ENCODE data around the gene DBNL. TPM values are rescaled to one million over a fixed set of nuclear protein-coding genes. Genes with fewer than 3 reads are reported as not detected.
A peak's percentile ranks its signal among the peaks of the same experiment; 100 is the strongest.

Gene DBNL
- total RNA-seq, 1 donor from 2014 or later, result 85.0 TPM

DNA sequence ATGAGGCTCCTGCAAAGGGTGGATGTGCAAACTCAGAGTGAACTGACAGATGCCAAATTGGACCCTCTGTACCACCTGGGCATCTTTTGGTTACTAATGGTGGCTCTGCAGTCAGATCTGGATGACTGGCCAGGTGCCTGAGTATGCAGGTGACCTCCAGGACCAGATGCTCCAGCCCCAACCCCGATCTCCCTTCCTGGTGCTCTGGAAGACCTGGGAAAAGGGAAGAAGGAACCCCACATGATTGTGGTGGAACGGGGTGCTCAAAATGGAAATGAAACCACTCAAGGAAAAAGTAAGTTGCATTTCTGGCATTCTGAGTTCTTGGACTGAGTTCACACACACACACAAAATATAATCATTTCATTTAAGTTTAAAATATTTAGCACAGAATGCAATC, 49.9 kb downstream of the DBNL start:
- H3K4me3 ChIP-seq (ENCODE audit: insufficient read depth, low read depth, low read length), result no peak overlapping the region
- no peak overlapping the region for H3K4me2 ChIP-seq (ENCODE audit: low read length)
- Mint-ChIP-seq H3K4me3 (ENCODE audit: unreplicated experiment) (peak overlapping the region; percentile 21), H3K9me3 (ENCODE audit: unreplicated experiment) (peaks cover 3% of the 10 kb centered on the region), H3K4me1 (ENCODE audit: low read depth, unreplicated experiment) (peaks cover 7% of the 10 kb centered on the region), H3K36me3 (ENCODE audit: low read depth, unreplicated experiment) (no peaks in the 10 kb centered on the region), H3K27me3 (ENCODE audit: low read depth, unreplicated experiment) (no peaks in the 10 kb centered on the region), H3K27ac (ENCODE audit: unreplicated experiment) (no peak overlapping the region)
- no peak for DNase-seq (ENCODE audit: low read depth)
- no peaks in the 10 kb centered on the region for H3K36me3 ChIP-seq (ENCODE audit: insufficient read depth, low read length)
- FAIRE-seq, result no peak
- no peak overlapping the region for H3K27ac ChIP-seq (ENCODE audit: low read depth, low read length)
- H3K9ac ChIP-seq (ENCODE audit: low read length), result no peak overlapping the region
- H3K9me3 ChIP-seq (ENCODE audit: insufficient read depth, low read depth, low read length), result no peaks in the 10 kb centered on the region
- TF ChIP-seq, protein P1, sequence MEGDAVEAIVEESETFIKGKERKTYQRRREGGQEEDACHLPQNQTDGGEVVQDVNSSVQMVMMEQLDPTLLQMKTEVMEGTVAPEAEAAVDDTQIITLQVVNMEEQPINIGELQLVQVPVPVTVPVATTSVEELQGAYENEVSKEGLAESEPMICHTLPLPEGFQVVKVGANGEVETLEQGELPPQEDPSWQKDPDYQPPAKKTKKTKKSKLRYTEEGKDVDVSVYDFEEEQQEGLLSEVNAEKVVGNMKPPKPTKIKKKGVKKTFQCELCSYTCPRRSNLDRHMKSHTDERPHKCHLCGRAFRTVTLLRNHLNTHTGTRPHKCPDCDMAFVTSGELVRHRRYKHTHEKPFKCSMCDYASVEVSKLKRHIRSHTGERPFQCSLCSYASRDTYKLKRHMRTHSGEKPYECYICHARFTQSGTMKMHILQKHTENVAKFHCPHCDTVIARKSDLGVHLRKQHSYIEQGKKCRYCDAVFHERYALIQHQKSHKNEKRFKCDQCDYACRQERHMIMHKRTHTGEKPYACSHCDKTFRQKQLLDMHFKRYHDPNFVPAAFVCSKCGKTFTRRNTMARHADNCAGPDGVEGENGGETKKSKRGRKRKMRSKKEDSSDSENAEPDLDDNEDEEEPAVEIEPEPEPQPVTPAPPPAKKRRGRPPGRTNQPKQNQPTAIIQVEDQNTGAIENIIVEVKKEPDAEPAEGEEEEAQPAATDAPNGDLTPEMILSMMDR (IDR thresholded peaks at IDR 0.05; ENCODE audit: insufficient read depth, low read depth, low read length), result no peak
- no peak for TF ChIP-seq EZH2 (IDR thresholded peaks at IDR 0.05; ENCODE audit: insufficient read depth, low read length)
- H3K4me1 ChIP-seq (ENCODE audit: insufficient read depth, low read length), result peaks cover 2% of the 10 kb centered on the region
- H3K27me3 ChIP-seq (ENCODE audit: insufficient read depth, low read length), result no peaks in the 10 kb centered on the region
- no peak overlapping the region for H2AFZ ChIP-seq (ENCODE audit: low read depth, low read length)
- no peaks in the 10 kb centered on the region for H4K20me1 ChIP-seq (ENCODE audit: insufficient read depth, low read length)
- no peaks in the 10 kb centered on the region for H3K79me2 ChIP-seq (ENCODE audit: insufficient read depth, low read length)

DNA sequence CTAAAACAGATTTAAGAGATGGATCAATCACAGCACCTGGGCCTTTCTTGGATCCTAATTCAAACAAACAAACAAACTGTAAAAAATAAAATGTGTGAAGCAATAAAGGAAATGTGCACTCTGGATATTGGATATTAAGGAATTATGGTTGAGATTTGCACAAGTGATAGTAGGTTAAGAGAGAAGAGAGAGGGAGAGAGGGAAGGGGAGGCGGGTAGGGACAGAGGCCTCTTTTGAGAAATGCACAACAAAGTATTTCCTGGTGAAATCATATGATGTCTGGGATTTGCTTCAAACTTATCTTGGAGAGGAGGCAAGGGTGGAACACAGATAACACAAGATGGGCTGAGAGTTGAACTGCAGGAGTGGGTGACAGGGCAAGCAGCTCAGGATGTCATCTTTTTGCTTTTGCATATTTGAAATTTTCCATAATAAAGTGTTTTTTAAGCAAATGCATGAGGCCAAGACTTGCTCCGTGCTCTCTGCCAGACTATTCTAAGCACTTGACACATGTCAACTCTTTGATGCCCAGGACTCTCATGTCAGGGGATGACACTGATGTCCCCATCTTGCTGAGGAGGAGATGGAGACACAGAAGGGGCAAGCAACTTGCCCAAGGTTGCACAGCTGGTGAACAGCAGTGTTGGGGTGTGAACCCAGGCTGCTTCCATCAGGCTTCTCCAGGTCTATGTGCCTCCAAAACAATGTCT, 50.5 kb downstream of the DBNL start:
- H3K27ac ChIP-seq (ENCODE audit: low read depth, low read length), result no peak overlapping the region
- no peak for FAIRE-seq
- no peaks in the 10 kb centered on the region for H3K36me3 ChIP-seq (ENCODE audit: insufficient read depth, low read length)
- Mint-ChIP-seq H3K27me3 (ENCODE audit: low read depth, unreplicated experiment) (no peaks in the 10 kb centered on the region), H3K9me3 (ENCODE audit: unreplicated experiment) (peaks cover 3% of the 10 kb centered on the region), H3K4me3 (ENCODE audit: unreplicated experiment) (peak overlapping the region; percentile 21), H3K36me3 (ENCODE audit: low read depth, unreplicated experiment) (no peaks in the 10 kb centered on the region), H3K27ac (ENCODE audit: unreplicated experiment) (no peak overlapping the region), H3K4me1 (ENCODE audit: low read depth, unreplicated experiment) (peaks cover 10% of the 10 kb centered on the region)
- no peak overlapping the region for H3K9ac ChIP-seq (ENCODE audit: low read length)
- H2AFZ ChIP-seq (ENCODE audit: low read depth, low read length), result no peak overlapping the region
- no peak overlapping the region for H3K4me3 ChIP-seq (ENCODE audit: insufficient read depth, low read depth, low read length)
- H4K20me1 ChIP-seq (ENCODE audit: insufficient read depth, low read length), result no peaks in the 10 kb centered on the region
- no peak for TF ChIP-seq EZH2 (IDR thresholded peaks at IDR 0.05; ENCODE audit: insufficient read depth, low read length)
- TF ChIP-seq, protein P1 (IDR thresholded peaks at IDR 0.05; ENCODE audit: insufficient read depth, low read depth, low read length), result no peak
- no peaks in the 10 kb centered on the region for H3K4me1 ChIP-seq (ENCODE audit: insufficient read depth, low read length)
- no peaks in the 10 kb centered on the region for H3K79me2 ChIP-seq (ENCODE audit: insufficient read depth, low read length)
- no peaks in the 10 kb centered on the region for H3K9me3 ChIP-seq (ENCODE audit: insufficient read depth, low read depth, low read length)
- no peaks in the 10 kb centered on the region for H3K27me3 ChIP-seq (ENCODE audit: insufficient read depth, low read length)
- no peak overlapping the region for H3K4me2 ChIP-seq (ENCODE audit: low read length)
- DNase-seq (ENCODE audit: low read depth), result no peak

DNA sequence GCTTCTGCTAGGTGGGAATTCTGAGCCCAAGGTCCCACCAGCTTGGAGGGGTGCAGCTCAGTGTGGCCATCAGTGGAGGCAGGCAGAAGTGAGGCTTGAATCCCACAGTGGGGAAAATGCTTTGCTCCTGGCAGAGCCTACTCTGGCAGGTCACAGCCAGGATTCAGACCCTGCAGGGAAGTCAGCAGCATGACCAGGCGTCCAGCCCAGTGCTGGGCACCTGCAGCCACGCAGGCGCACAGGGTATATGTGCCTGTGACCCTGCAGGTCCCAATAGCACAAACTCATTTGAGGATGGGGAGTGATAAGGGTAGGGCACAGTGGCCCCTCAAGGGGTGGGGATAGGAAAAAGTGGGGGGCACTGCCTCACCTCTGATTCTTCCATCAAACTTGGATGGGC, 51.3 kb downstream of the DBNL start:
- H3K4me1 Mint-ChIP-seq (ENCODE audit: low read depth, unreplicated experiment), result peaks cover 16% of the 10 kb centered on the region

More for the DNA sequence above, 51.3 kb downstream of the DBNL start:
- no peak overlapping the region for H3K27ac ChIP-seq (ENCODE audit: low read depth, low read length)
- no peaks in the 10 kb centered on the region for H3K79me2 ChIP-seq (ENCODE audit: insufficient read depth, low read length)
- H3K27me3 ChIP-seq (ENCODE audit: insufficient read depth, low read length), result no peaks in the 10 kb centered on the region
- Mint-ChIP-seq H3K27me3 (ENCODE audit: low read depth, unreplicated experiment) (no peaks in the 10 kb centered on the region), H3K27ac (ENCODE audit: unreplicated experiment) (no peak overlapping the region), H3K4me3 (ENCODE audit: unreplicated experiment) (no peak overlapping the region), H3K9me3 (ENCODE audit: unreplicated experiment) (peaks cover 2% of the 10 kb centered on the region), H3K36me3 (ENCODE audit: low read depth, unreplicated experiment) (no peaks in the 10 kb centered on the region)
- H3K4me1 ChIP-seq (ENCODE audit: insufficient read depth, low read length), result peaks cover 6% of the 10 kb centered on the region
- H3K9me3 ChIP-seq (ENCODE audit: insufficient read depth, low read depth, low read length), result no peaks in the 10 kb centered on the region
- TF ChIP-seq, protein P1 (IDR thresholded peaks at IDR 0.05; ENCODE audit: insufficient read depth, low read depth, low read length), result no peak
- no peak for TF ChIP-seq EZH2 (IDR thresholded peaks at IDR 0.05; ENCODE audit: insufficient read depth, low read length)
- no peak overlapping the region for H2AFZ ChIP-seq (ENCODE audit: low read depth, low read length)
- FAIRE-seq, result no peak
- no peak overlapping the region for H3K9ac ChIP-seq (ENCODE audit: low read length)
- DNase-seq (ENCODE audit: low read depth), result no peak
- no peak overlapping the region for H3K4me2 ChIP-seq (ENCODE audit: low read length)
- H3K36me3 ChIP-seq (ENCODE audit: insufficient read depth, low read length), result no peaks in the 10 kb centered on the region
- H3K4me3 ChIP-seq (ENCODE audit: insufficient read depth, low read depth, low read length), result no peak overlapping the region
- no peaks in the 10 kb centered on the region for H4K20me1 ChIP-seq (ENCODE audit: insufficient read depth, low read length)

All from astrocyte (in vitro differentiated cells and primary cell).